Measurements from ENCODE around the gene MRGPRX2.

MRGPRX2 gene

DNA sequence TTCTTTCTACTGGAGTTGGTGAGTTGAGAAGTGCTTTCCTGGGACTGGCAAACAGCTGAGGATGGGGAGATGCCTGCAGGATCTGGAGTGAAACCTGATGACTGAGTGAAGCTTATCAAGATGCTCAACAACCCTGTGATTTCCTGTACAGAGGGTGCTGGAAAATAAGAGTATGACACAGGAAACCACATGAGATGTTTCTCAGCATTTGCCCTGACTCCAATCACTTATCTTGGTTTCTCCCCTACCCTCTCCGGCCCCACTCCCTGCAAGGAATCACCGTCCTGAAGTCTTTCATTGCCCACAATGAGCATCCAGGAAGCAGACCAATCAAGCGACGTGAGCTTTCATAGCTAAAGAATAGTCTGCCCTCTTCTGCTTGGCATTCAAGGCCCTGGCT is at the start of gene MRGPRX2:
MRGPRX2 (minus strand) TSS at position 89 of the 400 bp plus-strand sequence. CDS start 4,315 bp downstream, outside the sequence.
- FAIRE-seq, result no peak
- no peak for TF ChIP-seq POLR2A (IDR thresholded peaks at IDR 0.05; ENCODE audit: low read depth, low read length)
- DNase-seq (ENCODE audit: insufficient read length, low spot score), result no peak

DNA sequence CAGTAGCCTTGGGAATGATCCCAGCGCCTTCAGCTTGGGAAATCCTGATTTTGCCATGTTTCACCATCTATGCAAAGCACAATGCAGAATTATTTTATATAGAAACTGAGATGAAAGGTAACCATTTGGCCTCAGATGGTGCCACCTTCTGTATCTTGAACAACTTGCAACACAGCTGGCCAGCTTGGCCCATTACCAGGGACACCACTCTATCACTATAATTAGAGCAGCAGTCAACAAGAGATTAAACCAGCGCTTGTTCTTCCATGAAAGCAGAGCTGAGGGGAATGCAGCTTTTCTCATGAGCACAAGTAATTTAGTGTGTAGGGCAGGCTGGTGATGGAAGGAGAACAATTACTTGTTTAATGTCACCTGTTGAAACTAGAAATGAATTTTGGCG is 49.8 kb upstream of the MRGPRX2 start:
- DNase-seq (ENCODE audit: insufficient read length, low spot score) (no peak), FAIRE-seq (no peak)
- no peak for TF ChIP-seq POLR2A (IDR thresholded peaks at IDR 0.05; ENCODE audit: low read depth, low read length)

DNA sequence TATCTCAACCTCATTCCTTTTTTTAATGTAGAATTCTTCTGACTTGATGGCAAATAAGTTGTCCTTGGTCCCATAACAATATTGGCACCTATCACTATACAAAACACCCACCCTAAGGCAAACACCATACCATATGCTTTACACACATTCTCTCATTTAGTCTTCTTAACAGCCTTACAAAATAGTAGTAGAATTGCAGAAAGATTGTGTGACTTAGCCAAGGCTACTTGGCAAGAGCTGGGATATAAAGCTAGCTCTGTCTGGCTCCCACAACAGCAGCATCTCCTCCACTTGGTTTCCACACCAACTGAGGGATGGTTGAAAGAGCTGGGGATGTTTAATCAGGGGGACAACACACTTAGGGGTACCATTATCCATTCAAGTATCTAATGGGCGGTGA is 46.6 kb upstream of the MRGPRX2 start:
- no peak for TF ChIP-seq POLR2A (IDR thresholded peaks at IDR 0.05; ENCODE audit: low read depth, low read length)
- DNase-seq (ENCODE audit: insufficient read length, low spot score) (no peak), FAIRE-seq (no peak)

DNA sequence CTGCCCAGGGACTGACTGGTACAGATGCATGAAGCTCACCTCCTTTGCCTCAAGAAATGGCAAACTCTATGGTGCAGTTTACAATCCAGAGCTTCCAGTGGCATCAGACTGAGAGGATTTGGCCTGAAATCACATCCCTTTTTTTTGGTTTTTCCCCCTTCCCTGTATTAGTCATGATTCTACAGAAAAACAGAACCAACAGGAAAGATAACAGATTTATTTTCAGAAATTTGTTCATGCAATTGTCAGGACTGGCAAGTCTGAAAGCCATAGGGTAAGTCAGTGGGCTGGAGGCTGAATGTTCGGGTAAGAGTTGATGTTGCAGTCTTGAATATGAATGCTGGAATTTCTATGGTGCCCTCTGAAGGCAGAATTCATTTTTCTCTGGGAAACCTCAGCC is 44.5 kb upstream of the MRGPRX2 start:
- TF ChIP-seq POLR2A (IDR thresholded peaks at IDR 0.05; ENCODE audit: low read depth, low read length), result no peak
- FAIRE-seq (no peak), DNase-seq (ENCODE audit: insufficient read length, low spot score) (no peak)

GRCh38 chr11:19102521-19102900 is 42.0 kb upstream of the MRGPRX2 start:
- FAIRE-seq (no peak), DNase-seq (ENCODE audit: insufficient read length, low spot score) (no peak)
- no peak for TF ChIP-seq POLR2A (IDR thresholded peaks at IDR 0.05; ENCODE audit: low read depth, low read length)

DNA sequence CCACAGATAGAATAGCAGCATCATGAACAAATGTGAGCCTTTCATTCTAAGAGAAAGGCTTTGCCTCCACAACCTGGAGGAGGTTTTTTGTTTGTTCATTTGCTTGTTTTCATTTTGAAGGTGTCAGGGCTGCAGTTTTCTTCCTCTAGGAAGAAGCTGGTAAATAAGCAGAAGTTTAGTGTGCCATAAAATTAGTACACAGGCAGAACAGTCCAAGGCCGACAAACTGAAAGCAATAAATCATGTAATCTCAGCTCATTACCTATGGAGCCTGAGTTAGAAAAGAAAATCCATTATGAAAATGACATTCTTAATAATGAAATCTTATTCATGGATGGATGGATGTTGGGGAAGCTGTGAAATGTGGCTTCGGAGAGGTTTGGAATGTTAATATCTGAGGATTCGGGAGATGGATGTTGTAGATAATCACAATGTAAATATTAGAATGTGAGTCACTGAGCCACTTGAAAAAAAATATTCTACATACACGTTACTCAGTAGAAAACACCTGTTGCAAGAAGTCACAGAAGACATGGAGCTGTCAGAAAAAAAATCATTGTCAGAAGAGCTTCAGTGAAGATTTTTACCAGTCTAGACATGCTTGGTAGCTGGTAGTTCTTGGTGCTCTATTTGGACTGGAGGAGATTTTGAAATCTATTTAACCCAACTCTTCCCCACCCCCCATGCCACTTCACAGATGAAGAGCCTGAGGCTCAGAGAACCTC is 41.4 kb upstream of the MRGPRX2 start:
- DNase-seq (ENCODE audit: insufficient read length, low spot score), result no peak
- no peak for TF ChIP-seq POLR2A (IDR thresholded peaks at IDR 0.05; ENCODE audit: low read depth, low read length)
- no peak for FAIRE-seq

- TF ChIP-seq POLR2A (IDR thresholded peaks at IDR 0.05; ENCODE audit: low read depth, low read length), result no peak
- FAIRE-seq (no peak), DNase-seq (ENCODE audit: insufficient read length, low spot score) (no peak)
These were observed 40.4 kb upstream of the MRGPRX2 start for GRCh38 chr11:19100885-19101284.

- DNase-seq (ENCODE audit: insufficient read length, low spot score) (no peak), FAIRE-seq (no peak)
- no peak for TF ChIP-seq POLR2A (IDR thresholded peaks at IDR 0.05; ENCODE audit: low read depth, low read length)
These were observed 38.6 kb upstream of the MRGPRX2 start for GRCh38 chr11:19099093-19099492.

- DNase-seq (ENCODE audit: insufficient read length, low spot score), result no peak
- no peak for TF ChIP-seq POLR2A (IDR thresholded peaks at IDR 0.05; ENCODE audit: low read depth, low read length)
- no peak for FAIRE-seq
These were observed 34.3 kb upstream of the MRGPRX2 start for GRCh38 chr11:19094859-19095258.

DNA sequence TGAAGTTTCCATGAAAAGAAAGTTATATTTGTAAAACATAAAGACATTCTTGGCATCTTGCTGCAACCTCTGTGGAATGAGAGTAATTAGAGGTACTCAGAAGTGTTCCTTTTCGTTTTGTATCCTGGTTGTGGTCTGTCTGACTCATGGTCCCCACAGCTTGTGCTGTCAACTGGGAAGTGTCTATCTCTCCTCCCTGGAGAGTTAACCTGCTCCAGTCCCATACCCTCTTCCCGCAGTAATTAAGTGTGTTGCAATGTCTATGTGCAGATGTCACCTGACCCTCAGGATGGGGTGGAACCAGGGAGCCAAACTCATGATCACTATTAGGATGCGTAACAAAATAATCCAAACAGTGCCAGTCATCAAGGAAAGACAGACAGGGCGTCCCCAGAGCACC is 33.5 kb upstream of the MRGPRX2 start:
- DNase-seq (ENCODE audit: insufficient read length, low spot score) (no peak), FAIRE-seq (no peak)
- TF ChIP-seq POLR2A (IDR thresholded peaks at IDR 0.05; ENCODE audit: low read depth, low read length), result no peak

- no peak for FAIRE-seq
- no peak for DNase-seq (ENCODE audit: insufficient read length, low spot score)
These were observed 32.3 kb upstream of the MRGPRX2 start for GRCh38 chr11:19092850-19093249.

GRCh38 chr11:19092342-19092741 is 31.8 kb upstream of the MRGPRX2 start:
- FAIRE-seq, result no peak
- DNase-seq (ENCODE audit: insufficient read length, low spot score), result no peak
- no peak for TF ChIP-seq POLR2A (IDR thresholded peaks at IDR 0.05; ENCODE audit: low read depth, low read length)

More at GRCh38 chr11:19092850-19093249, 32.3 kb upstream of the MRGPRX2 start:
- no peak for TF ChIP-seq POLR2A (IDR thresholded peaks at IDR 0.05; ENCODE audit: low read depth, low read length)

GRCh38 chr11:19091366-19091765 is 30.8 kb upstream of the MRGPRX2 start:
- no peak for DNase-seq (ENCODE audit: insufficient read length, low spot score)
- TF ChIP-seq POLR2A (IDR thresholded peaks at IDR 0.05; ENCODE audit: low read depth, low read length), result no peak

DNA sequence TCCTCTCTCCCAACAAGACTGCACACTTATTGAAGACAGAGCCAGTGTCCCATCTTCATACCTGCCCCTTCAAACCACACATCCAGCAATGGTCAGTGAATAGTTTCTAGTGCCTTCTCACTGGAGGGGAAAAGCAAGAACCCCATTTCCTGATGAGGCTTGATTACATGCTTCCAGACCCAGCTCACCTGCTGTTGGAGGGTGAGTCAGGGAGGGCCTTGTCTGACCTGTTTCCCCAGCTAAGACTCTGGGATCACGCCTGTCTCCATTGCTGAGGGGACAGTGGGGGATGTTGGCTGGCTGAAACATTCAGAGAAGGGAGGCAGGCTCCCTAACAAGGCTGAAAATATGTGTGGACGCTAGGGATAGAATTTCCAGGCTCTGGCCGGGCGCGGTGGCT is 28.9 kb upstream of the MRGPRX2 start:
- DNase-seq (ENCODE audit: insufficient read length, low spot score) (no peak), FAIRE-seq (no peak)
- TF ChIP-seq POLR2A (IDR thresholded peaks at IDR 0.05; ENCODE audit: low read depth, low read length), result no peak

More at GRCh38 chr11:19091366-19091765, 30.8 kb upstream of the MRGPRX2 start:
- FAIRE-seq, result no peak

- no peak for TF ChIP-seq POLR2A (IDR thresholded peaks at IDR 0.05; ENCODE audit: low read depth, low read length)
- no peak for FAIRE-seq
- no peak for DNase-seq (ENCODE audit: insufficient read length, low spot score)
These were observed 28.3 kb upstream of the MRGPRX2 start for GRCh38 chr11:19088791-19089190.
